HG03354 (cell line): ENCODE data around the gene DYRK3.

Source experiments
- ATAC-seq: cut with Tn5 transposase; IDR thresholded peaks from one replicate; pipeline ENCODE4 v1.9.1; 2021; ENCODE audit warnings: mild to moderate bottlenecking; ENCODE audit not compliant: unreplicated experiment, poor library complexity, severe bottlenecking

DYRK3 gene

DNA sequence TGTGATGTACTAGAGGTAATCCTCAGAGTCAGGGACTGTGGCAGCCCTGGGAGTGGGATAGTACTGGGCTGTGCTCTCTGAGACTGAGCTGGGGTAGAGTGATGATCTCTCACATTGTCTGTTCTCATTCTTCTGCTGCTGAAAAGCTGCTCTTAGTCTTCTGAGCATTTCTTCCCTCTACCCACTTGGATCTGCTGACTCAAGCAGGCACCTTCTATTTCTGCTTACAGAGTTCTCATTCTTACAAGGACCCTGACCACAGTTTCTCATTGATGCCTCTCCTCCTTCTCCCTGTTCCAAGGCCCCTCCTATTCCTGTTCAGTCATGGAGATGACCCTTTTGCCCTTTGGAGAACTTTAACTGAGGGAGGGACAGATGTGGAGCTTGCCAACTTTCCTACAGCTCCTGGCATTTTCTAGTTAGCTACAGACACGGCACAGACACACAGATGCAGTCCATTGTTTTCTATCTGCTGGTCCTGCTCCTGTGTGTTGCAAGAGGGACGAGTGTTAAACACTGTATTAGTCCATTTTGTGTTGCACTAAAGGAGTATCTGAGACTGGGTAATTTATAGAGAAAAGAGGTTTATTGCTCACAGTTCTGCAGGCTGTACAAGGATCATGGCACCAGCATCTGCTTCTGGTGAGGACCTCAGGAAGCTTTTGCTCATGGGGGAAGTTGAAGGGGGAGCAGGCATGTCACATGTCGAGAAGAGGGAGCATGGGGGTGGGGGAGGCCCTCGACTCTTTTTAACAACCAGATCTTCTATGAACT lies 61.7 kb downstream of the DYRK3 start:
- ATAC-seq = no peak

- ATAC-seq = no peak
Observed at GRCh38 chr1:206698011-206698410, 62.7 kb downstream of the DYRK3 start.
